ENCODE measurements around the gene ADGRF5. TPM values are rescaled to one million over a fixed set of nuclear protein-coding genes. Genes with fewer than 3 reads are reported as not detected.

ADGRF5 gene
- total RNA-seq, 4 donors from 2014 or later = 30.4 to 144 (median 73.9) TPM

DNA sequence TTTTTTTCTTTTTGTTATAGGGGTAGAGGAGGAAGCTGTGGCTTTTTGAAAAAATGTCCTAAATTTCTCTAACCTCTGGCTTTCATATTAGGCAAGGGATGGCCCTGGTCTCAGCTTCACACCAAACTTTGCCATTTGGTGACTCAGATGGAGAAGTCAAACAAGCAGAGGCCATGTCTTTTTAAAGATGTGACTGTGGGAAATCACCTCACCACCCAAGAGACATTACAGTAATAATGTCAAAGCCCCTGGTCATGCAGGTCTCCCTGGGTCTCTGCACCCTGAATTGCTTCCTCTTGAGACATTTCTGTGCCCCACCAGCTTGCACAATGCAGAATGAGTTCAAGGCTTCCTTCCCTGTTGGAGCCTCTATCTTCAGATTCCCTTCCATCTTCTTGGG is 39.5 kb upstream of the ADGRF5 start:
- TF ChIP-seq, protein P1, sequence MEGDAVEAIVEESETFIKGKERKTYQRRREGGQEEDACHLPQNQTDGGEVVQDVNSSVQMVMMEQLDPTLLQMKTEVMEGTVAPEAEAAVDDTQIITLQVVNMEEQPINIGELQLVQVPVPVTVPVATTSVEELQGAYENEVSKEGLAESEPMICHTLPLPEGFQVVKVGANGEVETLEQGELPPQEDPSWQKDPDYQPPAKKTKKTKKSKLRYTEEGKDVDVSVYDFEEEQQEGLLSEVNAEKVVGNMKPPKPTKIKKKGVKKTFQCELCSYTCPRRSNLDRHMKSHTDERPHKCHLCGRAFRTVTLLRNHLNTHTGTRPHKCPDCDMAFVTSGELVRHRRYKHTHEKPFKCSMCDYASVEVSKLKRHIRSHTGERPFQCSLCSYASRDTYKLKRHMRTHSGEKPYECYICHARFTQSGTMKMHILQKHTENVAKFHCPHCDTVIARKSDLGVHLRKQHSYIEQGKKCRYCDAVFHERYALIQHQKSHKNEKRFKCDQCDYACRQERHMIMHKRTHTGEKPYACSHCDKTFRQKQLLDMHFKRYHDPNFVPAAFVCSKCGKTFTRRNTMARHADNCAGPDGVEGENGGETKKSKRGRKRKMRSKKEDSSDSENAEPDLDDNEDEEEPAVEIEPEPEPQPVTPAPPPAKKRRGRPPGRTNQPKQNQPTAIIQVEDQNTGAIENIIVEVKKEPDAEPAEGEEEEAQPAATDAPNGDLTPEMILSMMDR (IDR thresholded peaks at IDR 0.05; ENCODE audit: low read depth) = no peak

DNA sequence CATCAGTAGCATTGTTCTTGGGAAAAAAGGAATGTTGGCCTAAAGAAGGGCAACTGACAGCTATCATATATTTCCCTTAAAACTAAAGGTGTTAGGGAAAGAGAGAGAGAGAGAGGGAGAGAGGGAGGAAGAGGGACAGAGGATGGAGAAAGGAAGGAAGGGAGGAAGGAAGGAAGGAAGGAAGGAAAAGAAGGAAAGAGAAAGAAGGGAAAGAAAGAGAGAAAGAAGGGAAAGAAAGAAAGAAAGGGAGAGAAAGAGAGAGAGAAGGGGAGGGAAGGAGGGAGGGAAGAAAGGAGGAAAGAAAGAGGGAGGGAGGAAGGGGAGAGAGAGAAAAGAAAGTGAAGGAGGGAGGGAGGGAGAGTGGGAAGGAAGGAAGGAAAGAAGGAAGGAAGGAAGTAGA is 37.7 kb upstream of the ADGRF5 start:
- TF ChIP-seq, protein P1 (IDR thresholded peaks at IDR 0.05; ENCODE audit: low read depth) = no peak

GRCh38 chr6:46956409-46956808 is 34.7 kb upstream of the ADGRF5 start:
- TF ChIP-seq, protein P1 (IDR thresholded peaks at IDR 0.05; ENCODE audit: low read depth) = no peak

GRCh38 chr6:46954837-46955451 is 33.2 kb upstream of the ADGRF5 start:
- TF ChIP-seq, protein P1 (IDR thresholded peaks at IDR 0.05; ENCODE audit: low read depth) = no peak

- TF ChIP-seq, protein P1 (IDR thresholded peaks at IDR 0.05; ENCODE audit: low read depth) = no peak
Measured at GRCh38 chr6:46953921-46954320, 32.2 kb upstream of the ADGRF5 start.

GRCh38 chr6:46949632-46950280 is 28.0 kb upstream of the ADGRF5 start:
- TF ChIP-seq, protein P1 (IDR thresholded peaks at IDR 0.05; ENCODE audit: low read depth) = no peak

- TF ChIP-seq, protein P1 (IDR thresholded peaks at IDR 0.05; ENCODE audit: low read depth) = no peak
Measured at GRCh38 chr6:46948699-46949098, 27.0 kb upstream of the ADGRF5 start.
